ENCODE data around the gene TGM4.
"Not testable (repeated sequence)": the region's sequence is repeated elsewhere in the genome, so short reads cannot be mapped to it uniquely, and the experiment has no call there.

TGM4 gene

GRCh38 chr3:44874308-44874707 lies at the start of gene TGM4:
Gene TGM4, plus strand, starts transcription at chr3:44874608. Its CDS starts 71 bp downstream, at chr3:44874679.
- DNase-seq, result no peak

GRCh38 chr3:44825264-44825925 lies 49.0 kb upstream of the TGM4 start:
- DNase-seq, result no peak

- no peak for DNase-seq
Measured at GRCh38 chr3:44827196-44827595, 47.2 kb upstream of the TGM4 start.

GRCh38 chr3:44831232-44831631 lies 43.2 kb upstream of the TGM4 start:
- no peak for DNase-seq

- no peak for DNase-seq
Measured at GRCh38 chr3:44832032-44832431, 42.4 kb upstream of the TGM4 start.

- no peak for DNase-seq
Measured at GRCh38 chr3:44832965-44833364, 41.4 kb upstream of the TGM4 start.

- DNase-seq, result no peak
Measured at GRCh38 chr3:44833394-44833793, 41.0 kb upstream of the TGM4 start.

- DNase-seq, result no peak
Measured at GRCh38 chr3:44835684-44836083, 38.7 kb upstream of the TGM4 start.

- DNase-seq, result no peak
Measured at GRCh38 chr3:44842376-44842775, 32.0 kb upstream of the TGM4 start.

GRCh38 chr3:44845528-44846520 lies 28.6 kb upstream of the TGM4 start:
- DNase-seq, result no peak

- DNase-seq, result no peak
Measured at GRCh38 chr3:44848634-44849033, 25.8 kb upstream of the TGM4 start.

- DNase-seq, result not testable (repeated sequence)
Measured at GRCh38 chr3:44856663-44857062, 17.7 kb upstream of the TGM4 start.

- DNase-seq, result no peak
Measured at GRCh38 chr3:44860117-44860516, 14.3 kb upstream of the TGM4 start.

- peak; percentile 58 for DNase-seq
Measured at GRCh38 chr3:44861412-44862225, 12.8 kb upstream of the TGM4 start, which contains the start of gene TMEM42. Gene TMEM42, plus strand, starts transcription at chr3:44861912. Its CDS starts 13 bp downstream, at chr3:44861925.

- DNase-seq, result no peak
Measured at GRCh38 chr3:44862226-44862637, 12.2 kb upstream of the TGM4 start.

GRCh38 chr3:44865272-44866035 lies 9.0 kb upstream of the TGM4 start:
- peak; percentile 57 for DNase-seq

GRCh38 chr3:44867421-44868111 lies 6.8 kb upstream of the TGM4 start:
- DNase-seq, result no peak

- peak; percentile 59 for DNase-seq
Measured at GRCh38 chr3:44870375-44871061, 3.9 kb upstream of the TGM4 start.

- no peak for DNase-seq
Measured at GRCh38 chr3:44875596-44875995, 1.2 kb downstream of the TGM4 start.

- DNase-seq, result no peak
Measured at GRCh38 chr3:44877333-44877732, 2.9 kb downstream of the TGM4 start.

- DNase-seq, result no peak
Measured at GRCh38 chr3:44880284-44880683, 5.9 kb downstream of the TGM4 start.
